ENCODE results near the gene ECI2. TPM values are rescaled to one million over a fixed set of nuclear protein-coding genes. Genes with fewer than 3 reads are reported as not detected.

The ECI2 gene
- total and polyA plus RNA-seq, 2 of the 13 experiments (the other 11 are each of a cell fraction or from before 2014, with no cell fraction given) = 78.5 to 228 TPM

- TF ChIP-seq ZNF292 (CRISPR knock-in tag; IDR thresholded peaks at IDR 0.05; ENCODE audit: borderline replicate concordance, low read depth) (peak; percentile 98; the same call in 1 of the 2 replicates), ZNF17 (CRISPR knock-in tag; IDR thresholded peaks at IDR 0.05) (no peak), SSRP1 (CRISPR knock-in tag; IDR thresholded peaks at IDR 0.05) (peak; percentile 82; the same call in 1 of the 2 replicates), PAX8 (CRISPR knock-in tag; IDR thresholded peaks at IDR 0.05; ENCODE audit: borderline replicate concordance) (no peak), ZNF180 (CRISPR knock-in tag; IDR thresholded peaks at IDR 0.05; ENCODE audit: borderline replicate concordance, low read depth) (no peak), AGO1 (IDR thresholded peaks at IDR 0.05; ENCODE audit: low read depth, low read length, poor library complexity, severe bottlenecking) (no peak), FLYWCH1 (CRISPR knock-in tag; IDR thresholded peaks at IDR 0.05) (no peak), ZNF83 (CRISPR knock-in tag; IDR thresholded peaks at IDR 0.05; ENCODE audit: borderline replicate concordance) (no peak), ZNF598 (CRISPR knock-in tag; IDR thresholded peaks at IDR 0.05; ENCODE audit: borderline replicate concordance) (no peak), SMAD3 (CRISPR knock-in tag; IDR thresholded peaks at IDR 0.05) (peak; percentile 97), POGK (CRISPR knock-in tag; conservative IDR thresholded peaks at IDR 0.05) (peak; percentile 80; the same call in 1 of the 2 replicates), ZNF543 (CRISPR knock-in tag; IDR thresholded peaks at IDR 0.05) (peak; percentile 95), MIXL1 (CRISPR knock-in tag; IDR thresholded peaks at IDR 0.05) (peak; percentile 96), PAF1 (CRISPR knock-in tag; IDR thresholded peaks at IDR 0.05) (no peak), ZNF362 (CRISPR knock-in tag; IDR thresholded peaks at IDR 0.05; ENCODE audit: borderline replicate concordance) (peak; percentile 86), DR1 (CRISPR knock-in tag; IDR thresholded peaks at IDR 0.05) (no peak), IKZF1 (IDR thresholded peaks at IDR 0.05) (no peak), EP300 (IDR thresholded peaks at IDR 0.05; ENCODE audit: low read depth in 2 of 2, low read length in 2 of 2) (peak; percentile 88 to 91; a peak in 3 of 4 replicates), EP300 (CRISPR knock-in tag; IDR thresholded peaks at IDR 0.05; ENCODE audit: borderline replicate concordance) (peak; percentile 91), NFYC (CRISPR knock-in tag; IDR thresholded peaks at IDR 0.05) (0 out of 2 replicates have a peak, but pooled peaks have one; percentile 44), PTBP1 (IDR thresholded peaks at IDR 0.05; ENCODE audit: low read depth, low read length, poor library complexity, severe bottlenecking) (no peak), FOXK2 (IDR thresholded peaks at IDR 0.05) (peak; percentile 47; the same call in 1 of the 2 replicates), JUN (CRISPR knock-in tag; IDR thresholded peaks at IDR 0.05) (peak; percentile 82; the same call in 1 of the 2 replicates), RCOR2 (CRISPR knock-in tag; IDR thresholded peaks at IDR 0.05) (peak; percentile 84), HMGA1 (CRISPR knock-in tag; conservative IDR thresholded peaks at IDR 0.05) (no peak), HCFC1 (IDR thresholded peaks at IDR 0.05; ENCODE audit: low read depth, low read length) (no peak), CHCHD3 (CRISPR knock-in tag; IDR thresholded peaks at IDR 0.05) (no peak), ZFAT (CRISPR knock-in tag; conservative IDR thresholded peaks at IDR 0.05) (no peak), ISX (CRISPR knock-in tag; conservative IDR thresholded peaks at IDR 0.05) (no peak), SRSF1 (optimal IDR thresholded peaks at IDR 0.05; ENCODE audit: low read depth, low read length) (no peak), MED1 (CRISPR knock-in tag; IDR thresholded peaks at IDR 0.05) (peak; percentile 96), GFI1 (CRISPR knock-in tag; IDR thresholded peaks at IDR 0.05; ENCODE audit: borderline replicate concordance) (peak; percentile 87)
These were observed 32.6 kb downstream of the ECI2 start (continued) for GRCh38 chr6:4102687-4103244.

Measured in HepG2 (cell line).